ENCODE data around the gene ABHD18. TPM values are rescaled to one million over a fixed set of nuclear protein-coding genes. Genes with fewer than 3 reads are reported as not detected.
"Not testable (repeated sequence)": the region's sequence is repeated elsewhere in the genome, so short reads cannot be mapped to it uniquely, and the experiment has no call there.

Gene ABHD18
- polyA plus RNA-seq, 2 of the 4 experiments (the other 2 are of a cell fraction), result 4.5 to 5.1 TPM

GRCh38 chr4:127917151-127917550 lies 48.1 kb upstream of the ABHD18 start:
- DNase-seq (ENCODE audit: low read depth in 1 of 2, low spot score in 1 of 2), result no peak
- Histone ChIP-seq H3K27ac (no peak overlapping the region), H3K4me2 (no peak overlapping the region), H3K9me3 (no peaks in the 10 kb centered on the region), H3K4me1 (no peaks in the 10 kb centered on the region), H3K4me3 (no peak overlapping the region)
- no peak for ATAC-seq
- ChIA-PET POLR2A (no interaction called here), CTCF (interaction anchor here (1.2 kb wide), 1 partner anchor 48 kb away, joined by 3 read pairs; the partner anchor contains the start of genes ABHD18 and MFSD8)
- no peak for TF ChIP-seq ZSCAN20 (CRISPR knock-in tag; IDR thresholded peaks at IDR 0.05)
- no peak for TF ChIP-seq E2F6 (IDR thresholded peaks at IDR 0.05; ENCODE audit: borderline replicate concordance, low read depth)
- TF ChIP-seq CBX8 (IDR thresholded peaks at IDR 0.05), result no peak
- no peak for TF ChIP-seq EHMT2 (IDR thresholded peaks at IDR 0.05; ENCODE audit: low read depth)
- FAIRE-seq, result no peak

DNA sequence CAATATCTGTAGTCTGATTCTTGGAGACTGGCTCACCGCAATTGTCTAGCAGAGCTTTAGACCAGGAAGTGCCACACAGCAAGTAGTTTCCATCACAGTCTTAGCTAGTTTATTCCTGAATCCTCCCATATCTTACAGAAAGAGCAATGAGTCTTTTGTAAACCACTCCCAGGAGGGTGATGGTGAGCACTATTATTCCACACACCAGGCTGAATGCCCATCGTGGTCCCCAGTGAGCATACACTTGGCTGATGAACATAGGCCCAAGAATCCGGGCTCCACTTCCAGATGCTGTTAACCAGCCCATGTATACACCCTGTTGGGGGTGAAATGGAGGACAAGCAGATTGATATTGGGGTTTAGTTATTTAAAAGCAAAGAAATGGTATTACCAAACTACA lies 44.7 kb upstream of the ABHD18 start:
- Histone ChIP-seq H3K4me2 (no peak overlapping the region), H3K4me1 (no peaks in the 10 kb centered on the region), H3K9me3 (no peaks in the 10 kb centered on the region), H3K27ac (no peak overlapping the region), H3K4me3 (no peak overlapping the region)
- no peak for ATAC-seq
- ChIA-PET POLR2A (no interaction called here), CTCF (no interaction called here)
- WGBS (ENCODE audit: missing lambda C conversion rate), result 93% methylated on average over 3 of the region's 3 CpGs
- no peak for DNase-seq (ENCODE audit: low read depth in 1 of 2, low spot score in 1 of 2)
- no peak for TF ChIP-seq ELK1 (IDR thresholded peaks at IDR 0.05; ENCODE audit: low read depth, low read length)
- no peak for TF ChIP-seq FOSB (CRISPR knock-in tag; IDR thresholded peaks at IDR 0.05)
- no peak for TF ChIP-seq HOXA7 (CRISPR knock-in tag; IDR thresholded peaks at IDR 0.05)
- TF ChIP-seq PBX3 (IDR thresholded peaks at IDR 0.05), result no peak
- no peak for TF ChIP-seq MAZ (IDR thresholded peaks at IDR 0.05; ENCODE audit: borderline replicate concordance, low read depth, low read length)
- no peak for TF ChIP-seq BCL3 (IDR thresholded peaks at IDR 0.05)
- no peak for TF ChIP-seq ESRRA (IDR thresholded peaks at IDR 0.05; ENCODE audit: borderline replicate concordance, low read length)
- no peak for TF ChIP-seq HES2 (IDR thresholded peaks at IDR 0.05)
- no peak for TF ChIP-seq USF2 (IDR thresholded peaks at IDR 0.05)
- FAIRE-seq, result no peak

DNA sequence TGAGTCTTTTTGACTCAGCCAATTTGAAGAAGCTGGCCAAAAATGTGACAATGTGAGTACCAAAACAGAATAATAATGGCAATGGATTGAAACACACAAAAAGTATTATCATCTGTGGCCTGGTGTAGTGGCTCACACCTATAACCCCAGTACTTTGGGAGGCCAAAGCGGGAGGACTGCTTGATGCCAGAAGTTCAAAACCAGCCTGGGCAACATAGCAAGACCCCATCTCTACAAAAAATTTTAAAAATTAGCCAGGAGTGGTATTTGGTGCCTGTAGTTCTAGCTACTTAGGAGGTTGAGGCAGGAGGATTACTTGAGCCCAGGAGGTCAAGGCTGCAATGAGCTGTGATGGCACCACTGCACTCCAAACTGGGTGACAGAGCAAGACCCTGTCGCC lies 43.0 kb upstream of the ABHD18 start:
- ATAC-seq, result no peak
- POLR2A ChIA-PET, result no interaction called here
- TF ChIP-seq BHLHE40 (IDR thresholded peaks at IDR 0.05; ENCODE audit: low read depth, low read length), result no peak
- no peak for TF ChIP-seq POLR2AphosphoS2 (conservative IDR thresholded peaks at IDR 0.05; ENCODE audit: low read length)
- no peak for TF ChIP-seq TFCP2L1 (CRISPR knock-in tag; IDR thresholded peaks at IDR 0.05)
- TF ChIP-seq USF2 (IDR thresholded peaks at IDR 0.05), result no peak
- no peak for TF ChIP-seq HOXA7 (CRISPR knock-in tag; IDR thresholded peaks at IDR 0.05)
- no peak for TF ChIP-seq TP53 (CRISPR knock-in tag; IDR thresholded peaks at IDR 0.05)
- no peak for TF ChIP-seq SMC3 (IDR thresholded peaks at IDR 0.05)
- TF ChIP-seq EHF (CRISPR knock-in tag; IDR thresholded peaks at IDR 0.05), result no peak
- no peak for TF ChIP-seq PBX3 (IDR thresholded peaks at IDR 0.05)
- no peak for TF ChIP-seq HES2 (IDR thresholded peaks at IDR 0.05)
- no peak for TF ChIP-seq CHD2 (IDR thresholded peaks at IDR 0.05; ENCODE audit: low read length, partially characterized antibody)
- TF ChIP-seq HEYL (CRISPR knock-in tag; IDR thresholded peaks at IDR 0.05), result no peak
- TF ChIP-seq FOSL2 (IDR thresholded peaks at IDR 0.05), result no peak
- no peak for TF ChIP-seq FOSL2 (CRISPR knock-in tag; IDR thresholded peaks at IDR 0.05)
- TF ChIP-seq SREBF2 (IDR thresholded peaks at IDR 0.05), result no peak
- TF ChIP-seq EP300 (IDR thresholded peaks at IDR 0.05), result no peak
- Histone ChIP-seq H3K4me1 (no peaks in the 10 kb centered on the region), H3K4me2 (no peak overlapping the region), H3K4me3 (no peak overlapping the region), H3K27ac (no peak overlapping the region), H3K9me3 (no peaks in the 10 kb centered on the region)
- WGBS (ENCODE audit: missing lambda C conversion rate), result 94% methylated on average over 2 of the region's 2 CpGs
- DNase-seq (ENCODE audit: low read depth in 1 of 2, low spot score in 1 of 2), result no peak
- CTCF ChIA-PET, result no interaction called here
- no peak for FAIRE-seq

DNA sequence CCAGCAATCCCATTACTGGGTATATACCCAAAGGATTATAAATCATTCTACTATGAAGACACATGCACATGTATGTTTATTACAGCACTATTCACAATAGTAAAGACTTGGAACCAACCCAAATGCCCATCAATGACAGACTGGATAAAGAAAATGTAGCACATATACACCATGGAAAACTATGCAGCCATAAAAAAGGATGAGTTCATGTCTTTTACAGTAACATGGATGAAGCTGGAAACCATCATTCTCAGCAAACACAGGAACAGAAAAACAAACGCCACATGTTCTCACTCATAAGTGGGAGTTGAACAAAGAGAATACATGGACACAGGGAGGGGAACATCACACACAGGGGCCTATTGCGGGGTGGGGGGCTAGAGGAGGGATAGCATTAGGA lies 39.5 kb upstream of the ABHD18 start:
- ATAC-seq; H3K4me3 ChIP-seq; FAIRE-seq; DNase-seq (ENCODE audit: low read depth in 1 of 2, low spot score in 1 of 2); H3K27ac ChIP-seq; H3K9me3 ChIP-seq; POLR2A ChIA-PET; H3K4me2 ChIP-seq; H3K4me1 ChIP-seq: not testable (repeated sequence)
- 91% methylated on average over 2 of the region's 2 CpGs for WGBS (ENCODE audit: missing lambda C conversion rate)
- CTCF ChIA-PET, result interaction anchor here (0.6 kb wide), 1 partner anchor 85 kb away, joined by 4 read pairs; no protein-coding TSS in a partner anchor
